HG03039 (cell line): ENCODE data around the gene ERCC2.
"Not testable (repeated sequence)": the region's sequence is repeated elsewhere in the genome, so short reads cannot be mapped to it uniquely, and the experiment has no call there.

Source experiments
- ATAC-seq: cut with Tn5 transposase; IDR thresholded peaks from one replicate; pipeline ENCODE4 v1.9.1; 2021; ENCODE audit warnings: mild to moderate bottlenecking, moderate library complexity; ENCODE audit not compliant: unreplicated experiment

ERCC2 gene

DNA sequence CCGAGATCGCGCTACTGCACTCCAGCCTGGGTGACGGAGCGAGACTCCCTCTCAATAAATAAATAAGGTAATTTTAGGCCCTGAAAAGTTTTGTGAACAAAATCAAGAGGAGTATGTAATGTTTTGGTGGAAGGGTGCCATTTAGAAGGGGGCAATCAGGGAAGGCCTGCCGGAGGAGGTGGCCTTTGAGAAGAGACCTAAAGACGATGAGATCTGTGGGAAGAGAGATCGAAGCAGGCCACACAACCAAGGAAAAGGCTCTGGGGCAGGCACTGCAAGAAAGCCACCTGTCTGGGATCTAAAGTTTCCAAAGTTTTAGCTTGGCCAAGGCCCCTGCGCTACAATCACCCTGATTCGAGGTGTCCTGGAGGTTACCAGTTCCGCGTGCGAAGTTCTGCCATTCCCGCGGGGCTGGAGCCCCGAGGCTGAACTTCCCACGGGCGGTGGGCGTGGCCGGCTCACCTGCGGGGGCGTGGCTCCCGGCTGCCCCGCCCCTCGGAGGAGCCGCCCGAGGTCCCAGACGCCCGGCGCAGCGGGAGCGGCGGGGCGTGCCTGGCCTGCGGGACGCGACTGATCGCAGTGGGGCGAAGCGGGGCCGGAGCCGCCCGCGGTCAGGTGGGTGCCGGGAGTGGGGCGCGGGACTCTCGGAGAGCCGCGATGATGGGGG, 30.0 kb downstream of the ERCC2 start, which contains the start of gene KLC3:
Gene KLC3, plus strand, starts transcription at position 519 of the 667 bp plus-strand sequence. CDS start 4,792 bp downstream, outside the sequence.
- no peak for ATAC-seq

DNA sequence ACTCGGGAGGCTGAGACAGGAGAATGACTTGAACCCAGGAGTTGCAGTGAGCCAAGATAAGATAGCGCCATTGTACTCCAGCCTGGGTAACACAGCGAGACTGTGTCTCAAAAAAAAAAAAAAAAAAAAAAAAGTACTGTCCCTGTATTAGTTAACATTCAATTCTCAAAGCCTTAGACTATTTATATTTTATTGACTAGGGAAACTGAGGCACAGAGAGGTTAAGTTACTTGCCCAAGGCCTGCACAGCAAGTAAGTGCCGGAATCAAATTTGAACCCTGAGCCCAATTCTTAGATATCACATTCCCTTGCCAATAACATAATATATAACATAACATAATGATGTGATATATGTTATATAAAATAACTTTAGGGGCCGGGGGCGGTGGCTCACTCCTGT, 30.7 kb downstream of the ERCC2 start:
- ATAC-seq = no peak

DNA sequence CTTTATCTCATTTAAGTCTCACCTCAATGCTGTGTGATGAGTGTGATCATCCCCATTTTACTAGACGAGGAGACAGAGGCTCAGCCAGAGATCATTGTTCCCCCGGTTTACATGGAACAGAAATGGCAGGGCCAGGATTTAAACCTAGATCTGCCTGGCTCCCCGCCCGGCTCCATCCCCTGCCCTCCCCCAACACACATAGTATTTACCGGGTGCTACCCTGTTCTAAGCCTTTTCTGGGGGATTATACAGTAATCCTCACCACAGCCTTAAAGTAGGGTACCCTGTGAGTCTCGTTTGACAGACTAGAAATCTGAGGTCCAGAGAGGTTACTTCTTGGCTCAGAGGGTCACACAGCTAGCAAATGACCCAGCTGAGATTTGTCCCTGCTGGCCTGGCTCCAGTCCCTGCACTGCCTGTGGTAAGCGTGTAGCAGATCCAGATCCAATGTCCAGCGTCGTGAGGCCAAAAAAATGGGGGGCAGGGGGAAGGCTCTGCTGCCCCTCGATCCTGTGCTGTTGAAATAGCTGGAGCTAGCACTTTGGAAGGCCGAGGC, 33.6 kb downstream of the ERCC2 start:
- no peak for ATAC-seq

DNA sequence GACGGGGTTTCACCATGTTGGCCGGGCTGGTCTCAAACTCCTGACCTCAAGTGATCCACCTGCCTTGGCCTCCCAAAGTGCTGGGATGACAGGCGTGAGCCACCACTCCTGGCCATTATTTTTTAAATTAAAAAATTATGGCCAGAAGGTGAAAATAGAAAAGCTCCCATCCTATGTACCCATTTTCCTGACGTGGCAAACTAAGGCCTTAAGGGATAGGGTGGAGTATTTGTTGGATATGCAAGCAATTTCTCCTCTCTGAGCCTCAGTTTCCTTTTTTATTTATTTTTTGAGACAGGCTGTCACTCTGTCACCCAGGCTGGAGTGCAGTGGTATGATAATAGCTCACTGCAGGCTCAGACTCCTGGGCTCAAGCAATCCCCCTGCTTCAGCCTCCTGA, 35.5 kb downstream of the ERCC2 start:
- not testable (repeated sequence) for ATAC-seq

DNA sequence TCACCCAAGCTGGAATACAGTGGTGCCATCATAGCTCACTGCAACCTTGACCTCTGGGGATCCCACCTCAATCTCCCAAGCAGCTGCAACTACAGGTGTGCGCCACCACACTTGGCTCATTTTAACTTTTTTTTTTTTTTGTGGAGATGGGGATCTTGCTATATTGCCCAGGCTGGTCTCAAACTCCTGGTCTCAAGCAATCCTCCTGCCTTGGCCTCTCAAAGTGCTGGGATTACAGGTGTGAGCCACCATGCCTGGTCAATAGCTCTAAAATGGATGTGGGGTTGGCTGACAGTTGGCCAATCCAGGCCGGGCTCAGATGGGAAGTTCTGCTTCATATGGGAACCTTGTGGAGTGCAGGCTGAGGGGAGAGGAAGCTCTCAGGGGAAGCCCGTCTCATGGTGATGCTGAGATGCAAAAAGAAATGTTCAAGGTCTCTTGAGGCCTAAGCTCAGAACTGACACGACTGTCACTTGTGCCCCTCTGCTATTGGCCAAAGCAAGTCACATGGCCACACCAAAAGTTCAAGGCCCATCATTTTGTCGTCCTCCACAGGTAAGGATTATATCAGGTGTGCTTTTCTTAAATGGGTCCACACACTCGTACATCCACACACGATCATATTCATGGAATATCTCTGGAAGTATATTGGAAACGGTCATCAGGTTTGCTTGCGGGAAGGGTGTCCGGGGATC, 36.6 kb downstream of the ERCC2 start:
- ATAC-seq = no peak

DNA sequence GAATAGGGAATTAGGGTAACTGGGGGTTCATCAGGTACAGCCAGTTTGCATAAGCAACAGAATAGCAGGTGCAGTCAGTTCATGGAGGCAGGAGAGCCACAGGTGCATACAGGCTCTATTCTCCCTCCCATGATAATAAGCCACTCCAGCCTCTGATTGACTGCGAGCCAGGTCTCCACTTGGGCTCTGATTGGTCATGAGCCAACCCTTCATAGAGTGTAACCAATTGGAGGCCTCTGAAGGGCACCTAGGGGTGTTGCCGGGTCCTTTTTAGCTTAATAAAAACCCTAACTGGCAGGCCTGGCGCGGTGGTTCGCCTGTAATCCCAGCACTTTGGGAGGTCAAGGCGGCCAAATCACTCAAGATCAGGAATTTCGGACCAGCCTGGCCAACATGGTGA, 39.0 kb downstream of the ERCC2 start:
- ATAC-seq = no peak

DNA sequence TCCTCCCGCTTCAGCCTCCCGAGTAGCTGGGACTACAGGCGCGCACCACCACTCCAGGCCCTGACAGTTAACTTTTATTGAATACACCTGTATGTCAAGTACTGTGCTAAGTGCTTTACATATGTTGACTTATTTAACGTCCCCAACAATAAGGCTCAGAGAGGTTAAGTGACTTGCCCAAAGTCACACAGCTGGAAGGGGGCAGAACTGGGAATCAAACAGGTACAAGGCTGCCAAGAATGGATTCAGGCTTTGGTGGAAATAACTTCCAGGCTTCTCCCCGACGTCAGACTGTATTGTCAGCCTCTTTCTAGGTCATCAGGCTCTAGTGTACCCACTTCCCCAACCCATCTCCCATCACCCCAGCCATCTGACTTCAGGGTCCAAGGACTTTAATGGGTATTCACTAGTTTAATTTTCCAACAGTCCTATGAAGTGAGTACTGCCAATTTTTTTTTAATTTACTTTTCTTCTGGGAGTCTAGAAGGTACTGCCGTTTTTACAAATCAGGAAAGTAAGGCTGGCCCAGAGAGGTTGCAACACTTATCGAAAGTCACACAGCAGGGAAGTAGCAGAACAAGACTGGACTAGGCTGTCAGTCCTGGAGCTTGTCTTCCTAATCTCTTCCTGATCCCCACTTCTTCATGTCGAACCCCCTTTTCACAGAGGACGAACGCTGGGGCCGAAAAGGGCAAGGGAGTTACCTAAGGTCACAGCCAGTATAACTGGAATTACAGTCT, 42.8 kb downstream of the ERCC2 start:
- no peak for ATAC-seq

DNA sequence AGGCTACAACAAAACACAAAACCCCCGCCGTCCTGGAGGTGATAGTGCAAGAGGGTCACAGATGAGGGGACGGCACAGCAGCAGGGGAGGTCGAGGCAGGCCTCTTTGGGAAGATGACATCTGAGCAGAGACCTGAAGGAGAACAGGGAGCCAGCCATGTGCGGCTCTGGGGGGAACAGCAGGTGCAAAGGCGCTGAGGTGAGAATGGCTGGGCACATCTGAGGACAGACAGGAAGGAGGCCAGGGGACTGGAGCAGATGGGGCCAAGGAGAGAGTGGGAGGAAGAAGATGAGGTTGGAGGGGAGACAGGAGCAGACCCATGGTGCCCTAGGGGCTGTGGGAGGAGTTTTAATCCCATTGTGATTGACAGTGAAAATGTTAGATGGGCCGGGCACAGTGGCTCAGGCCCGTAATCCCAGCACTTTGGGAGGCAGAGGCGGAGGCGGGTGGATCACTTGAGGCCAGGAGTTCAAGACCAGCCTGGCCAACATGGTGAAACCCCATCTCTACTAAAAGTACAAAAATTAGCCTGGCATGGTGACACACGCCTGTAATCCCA, 45.9 kb downstream of the ERCC2 start:
- ATAC-seq = no peak

DNA sequence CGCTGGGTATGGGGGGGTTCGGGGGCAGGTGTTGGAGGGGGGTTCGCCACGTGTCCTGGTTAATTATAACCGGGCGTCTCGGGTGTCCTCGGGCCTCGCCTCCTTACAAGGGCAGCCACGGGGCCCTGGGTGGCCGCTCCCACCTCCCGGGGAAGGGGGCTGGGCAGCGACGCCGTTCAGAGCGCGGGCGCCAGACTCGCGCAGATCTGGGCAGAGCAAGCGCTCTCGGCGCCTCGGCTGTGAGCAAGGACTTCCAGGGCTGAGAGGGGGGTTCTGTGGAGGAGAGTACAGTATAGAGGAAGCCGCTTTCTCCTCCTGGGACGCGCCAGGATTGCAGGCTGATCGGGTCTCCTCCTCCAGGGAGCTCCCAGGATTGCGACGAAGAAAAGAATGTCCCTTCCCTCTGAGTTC, 46.7 kb downstream of the ERCC2 start:
- ATAC-seq = no peak

DNA sequence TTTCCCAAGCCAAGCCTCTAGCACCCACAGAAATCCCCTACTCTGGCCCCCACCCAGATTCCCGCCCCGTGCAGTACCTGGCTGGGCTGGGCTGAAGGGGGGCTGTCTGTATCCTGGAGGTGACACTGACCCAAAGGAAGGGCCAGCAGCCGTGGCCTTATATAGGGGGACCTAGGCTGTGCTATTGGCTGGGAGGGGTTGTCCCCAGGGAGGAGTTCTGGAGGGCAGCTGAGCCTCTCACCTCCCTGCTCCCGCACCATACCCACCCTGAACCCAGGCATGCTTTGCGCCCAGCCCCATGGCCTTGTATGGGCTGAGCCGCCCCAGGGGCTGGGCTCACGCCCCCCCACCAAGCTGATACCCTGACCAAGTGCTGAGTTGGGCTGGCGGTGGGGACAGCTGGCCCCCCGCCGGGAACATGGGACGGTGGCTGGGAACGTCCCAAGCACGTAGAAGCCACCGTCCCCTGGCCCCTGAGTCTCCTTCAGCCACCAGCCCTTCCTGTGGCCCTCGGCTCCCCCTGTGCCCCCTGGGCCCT, 47.6 kb downstream of the ERCC2 start, which contains the start of gene CKM:
Gene CKM, minus strand, starts transcription at position 132 of the 538 bp plus-strand sequence. CDS start 3,162 bp downstream, outside the sequence.
- no peak for ATAC-seq

DNA sequence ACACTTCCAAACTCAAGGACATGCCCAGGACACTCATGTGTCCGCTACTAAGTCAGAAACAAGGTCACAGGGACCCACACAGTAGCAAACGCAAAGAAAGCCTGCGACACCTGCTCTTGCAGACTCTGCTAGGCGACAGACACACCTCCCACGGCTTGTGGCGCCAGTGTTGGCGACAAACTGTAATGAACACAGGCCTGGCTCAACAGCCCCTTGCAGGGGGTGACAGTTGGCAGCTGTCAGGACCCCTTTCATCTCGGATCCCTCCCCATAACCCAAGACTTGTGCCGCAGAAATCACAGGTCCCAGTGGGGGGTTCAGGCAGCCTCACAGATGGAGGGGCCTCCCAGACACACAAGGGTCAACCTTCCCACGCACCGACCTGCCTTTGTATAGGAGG, 48.1 kb downstream of the ERCC2 start:
- no peak for ATAC-seq

DNA sequence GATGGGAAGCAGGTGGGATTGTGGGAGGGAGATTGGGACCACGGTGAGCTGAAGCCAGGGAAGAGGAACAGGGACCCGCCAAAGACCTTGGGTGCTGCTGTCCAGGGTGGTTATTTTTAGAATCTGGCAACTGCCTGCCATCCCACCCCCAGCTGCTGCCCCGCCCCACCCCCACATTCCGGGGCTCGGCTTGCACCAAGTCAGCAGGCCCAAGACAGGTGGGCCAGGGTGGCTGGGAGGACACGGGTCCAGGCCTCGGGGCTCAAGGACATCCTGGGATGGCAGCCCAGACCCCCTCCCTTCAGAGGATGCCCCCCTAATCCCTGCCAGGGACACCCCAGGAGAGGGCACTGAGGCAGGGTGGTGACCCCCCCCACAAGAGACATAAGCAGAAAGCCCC, 48.5 kb downstream of the ERCC2 start:
- no peak for ATAC-seq

DNA sequence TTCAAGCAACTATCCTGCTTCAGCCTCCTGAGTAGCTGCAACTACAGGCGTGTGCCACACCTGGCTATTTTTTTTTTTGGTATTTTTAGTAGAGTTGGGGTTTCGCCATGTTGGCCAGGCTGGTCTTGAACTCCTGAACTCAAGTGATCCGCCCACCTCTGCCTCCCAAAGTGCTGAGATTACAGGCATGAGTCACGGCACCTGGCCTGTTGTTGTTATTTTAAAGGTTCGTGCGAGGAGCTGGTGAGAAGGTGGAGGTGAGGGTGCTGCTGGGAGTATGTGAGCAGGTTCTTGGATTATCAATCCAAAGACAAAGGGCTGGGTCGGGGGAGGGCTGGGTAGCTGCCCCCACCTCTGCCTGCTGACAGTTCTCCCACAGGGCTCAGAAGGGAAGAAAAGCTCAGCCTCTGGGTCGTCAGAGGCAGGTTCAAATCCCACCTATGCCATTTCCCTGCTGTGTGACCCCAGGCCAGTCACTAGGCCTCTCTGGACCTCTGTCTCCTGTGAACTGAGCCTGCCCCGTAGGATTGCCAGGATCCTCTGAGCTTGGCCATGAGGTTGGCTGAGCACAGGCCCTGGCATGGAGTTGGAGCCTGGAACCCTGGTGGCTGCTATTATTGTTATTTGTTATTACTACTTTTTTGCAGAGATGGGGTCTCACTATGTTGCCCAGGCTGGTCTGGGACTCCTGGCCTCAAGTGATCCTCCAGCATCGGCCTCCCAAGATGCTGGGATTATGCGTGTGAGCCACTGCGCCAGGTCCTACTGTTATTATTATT, 49.2 kb downstream of the ERCC2 start:
- no peak for ATAC-seq

DNA sequence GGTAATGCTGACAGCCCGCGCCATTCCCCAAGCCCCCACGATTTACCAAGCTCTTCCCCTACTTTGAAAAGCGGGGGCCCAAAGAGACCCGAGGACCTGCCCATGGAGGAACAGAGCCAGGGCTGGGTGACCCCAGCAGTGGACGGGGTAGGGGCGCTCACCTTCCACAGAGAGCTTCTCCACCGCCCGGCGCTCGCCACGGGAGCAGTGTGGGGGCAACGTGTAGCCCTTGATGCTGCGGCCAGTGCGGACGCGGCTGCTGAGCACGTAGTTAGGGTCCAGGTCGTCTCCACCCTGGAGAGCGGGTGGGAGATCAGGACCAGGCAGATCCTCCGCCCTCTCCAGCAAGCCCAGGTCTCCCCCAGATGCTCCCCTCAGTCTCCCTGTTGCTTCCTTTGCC, 55.1 kb downstream of the ERCC2 start:
- no peak for ATAC-seq

DNA sequence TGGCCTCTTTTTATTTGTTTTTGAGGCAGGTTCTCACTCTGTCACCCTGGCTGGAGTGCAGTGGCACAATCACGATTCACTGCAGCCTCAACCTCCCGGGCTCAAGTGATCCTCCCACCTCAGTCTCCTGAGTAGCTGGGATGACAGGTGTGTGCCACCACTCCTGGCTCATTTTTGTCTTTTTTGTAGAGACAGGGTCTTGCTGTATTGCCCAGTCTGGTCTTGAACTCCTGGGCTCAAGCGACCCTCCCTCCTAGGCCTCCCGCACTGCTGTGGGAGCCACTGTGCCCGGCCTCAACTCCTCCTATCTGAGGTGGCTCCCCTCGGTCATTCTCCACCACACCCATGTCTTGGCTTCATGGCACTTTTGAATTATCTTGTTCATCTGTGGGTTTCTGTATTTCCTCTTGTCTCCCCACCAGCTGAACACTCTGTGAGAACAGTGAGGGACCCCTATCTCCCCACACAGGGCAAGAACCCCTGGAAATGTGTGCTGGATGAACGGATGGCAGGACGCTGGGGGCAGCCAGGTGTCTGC, 55.6 kb downstream of the ERCC2 start:
- no peak for ATAC-seq

DNA sequence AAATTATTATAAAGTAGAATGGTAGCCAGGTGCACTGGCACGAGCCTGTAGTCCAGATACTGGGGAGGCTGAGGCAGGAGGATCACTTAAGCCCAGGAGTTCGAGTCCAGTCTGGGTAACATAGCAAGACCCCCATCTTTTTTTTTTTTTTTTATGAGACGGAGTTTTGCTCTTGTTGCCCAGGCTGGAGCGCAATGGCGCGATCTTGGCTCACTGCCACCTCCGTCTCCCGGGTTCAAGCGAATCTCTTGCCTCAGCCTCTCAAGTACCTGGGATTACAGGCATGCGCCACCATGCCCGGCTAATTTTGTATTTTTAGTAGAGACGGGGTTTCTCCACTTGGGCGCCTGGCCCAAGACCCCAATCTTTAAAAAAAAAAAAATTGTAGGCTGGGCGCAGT, 58.1 kb downstream of the ERCC2 start:
- ATAC-seq = not testable (repeated sequence)

DNA sequence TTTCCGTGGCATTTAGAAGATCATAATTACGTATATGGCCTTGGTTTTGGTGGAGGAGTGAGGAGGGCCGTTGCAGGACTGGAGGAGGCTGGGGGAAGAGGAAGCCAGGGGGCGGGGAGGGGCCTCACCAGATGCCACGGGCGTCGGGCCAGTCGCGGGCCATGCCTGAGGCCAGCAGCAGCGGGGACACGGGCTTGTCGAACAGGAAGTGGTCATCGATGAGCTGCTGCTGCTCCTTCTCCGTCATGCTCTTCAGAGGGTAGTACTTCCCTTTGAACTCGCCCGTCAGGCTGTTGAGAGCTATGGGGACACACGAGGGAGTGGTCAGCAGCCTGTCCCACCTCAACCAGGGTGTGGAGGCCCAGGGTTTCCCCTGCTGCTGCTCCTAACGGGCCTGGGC, 58.8 kb downstream of the ERCC2 start:
- no peak for ATAC-seq

DNA sequence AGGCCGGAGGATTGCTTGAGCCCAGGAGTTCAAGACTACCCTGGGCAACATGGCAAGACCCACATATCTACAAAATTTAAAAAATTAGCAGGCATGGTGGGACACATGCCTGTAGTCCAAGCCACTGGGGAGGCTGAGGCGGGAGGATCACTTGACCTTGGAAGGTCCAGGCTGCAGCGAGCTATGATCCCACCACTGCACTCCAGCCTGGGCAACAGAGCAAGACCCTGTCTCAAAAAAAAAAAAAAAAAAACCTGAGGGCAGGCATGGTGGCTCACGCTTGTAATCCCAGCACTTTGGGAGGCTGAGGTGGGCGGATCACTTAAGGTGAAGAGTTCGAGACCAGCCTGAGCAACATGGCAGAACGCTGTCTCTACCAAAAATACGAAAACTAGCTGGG, 61.1 kb downstream of the ERCC2 start:
- not testable (repeated sequence) for ATAC-seq

DNA sequence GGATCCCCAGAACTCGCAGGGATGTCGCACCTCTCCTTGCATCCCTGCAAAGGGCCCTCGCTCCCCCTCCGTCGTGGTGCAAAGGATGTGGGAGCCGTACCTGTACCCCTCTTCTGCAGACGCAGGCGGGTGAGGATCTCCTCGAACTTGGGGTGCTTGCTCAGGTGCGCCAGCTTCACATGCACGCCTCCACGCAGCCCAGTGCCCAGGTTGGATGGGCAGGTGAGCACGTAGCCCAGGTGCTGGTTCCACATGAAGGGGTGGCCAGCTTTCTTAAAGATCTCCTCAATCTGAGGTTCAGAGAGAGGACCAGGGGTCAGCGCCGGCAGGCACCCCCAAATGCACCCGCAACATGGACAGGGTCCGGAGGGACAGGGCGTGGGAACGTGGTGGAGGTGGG, 63.0 kb downstream of the ERCC2 start:
- no peak for ATAC-seq

DNA sequence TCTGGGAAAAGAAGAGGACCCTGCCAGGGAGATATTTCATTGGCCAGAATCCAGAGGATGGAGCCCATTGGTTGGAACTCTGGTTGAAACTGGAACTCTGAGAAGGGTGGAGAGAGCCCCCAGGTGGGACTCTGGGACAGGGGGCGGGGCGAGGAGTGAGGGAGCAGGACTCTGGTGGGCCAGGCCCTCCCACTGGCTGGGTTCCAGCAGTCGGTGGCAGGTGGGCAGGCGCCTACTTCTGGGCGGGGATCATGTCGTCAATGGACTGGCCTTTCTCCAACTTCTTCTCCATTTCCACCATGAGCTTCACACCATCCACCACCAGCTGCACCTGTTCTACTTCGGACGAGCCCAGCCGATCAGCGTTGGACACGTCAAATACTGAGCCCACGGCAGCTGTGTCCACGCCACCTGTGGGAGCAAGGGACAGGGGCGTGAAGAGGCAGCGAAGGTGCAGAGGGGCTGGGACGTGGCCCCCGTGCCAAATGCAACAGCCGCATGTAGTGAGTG, 63.8 kb downstream of the ERCC2 start:
- ATAC-seq = no peak
